Measurements from ENCODE around the gene LPP. TPM values are rescaled to one million over a fixed set of nuclear protein-coding genes. Genes with fewer than 3 reads are reported as not detected.

The LPP gene
- total RNA-seq, 6 experiments from 2014 or later: 84.1 to 121 (median 102) TPM

DNA sequence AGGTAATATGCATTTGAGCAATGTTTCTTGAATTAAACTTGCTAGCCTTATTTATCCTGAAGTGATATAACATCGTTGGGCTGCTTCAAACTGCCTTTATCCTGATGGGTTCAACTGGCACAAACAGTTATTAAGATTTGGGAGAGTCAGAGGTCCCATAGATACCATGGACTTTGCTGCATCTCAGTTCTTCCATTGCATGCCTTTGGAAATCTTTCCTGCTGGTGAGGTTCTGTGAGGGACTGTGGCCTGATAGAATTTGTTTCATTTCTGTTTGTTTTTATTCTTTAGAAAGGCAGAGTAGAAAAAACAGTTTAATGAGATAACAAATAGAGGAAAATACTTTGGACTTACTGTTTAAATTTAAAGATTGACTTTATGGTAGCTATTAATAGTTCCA, 508.3 kb downstream of the LPP start:
- no peak for DNase-seq
- TF ChIP-seq, protein P1, sequence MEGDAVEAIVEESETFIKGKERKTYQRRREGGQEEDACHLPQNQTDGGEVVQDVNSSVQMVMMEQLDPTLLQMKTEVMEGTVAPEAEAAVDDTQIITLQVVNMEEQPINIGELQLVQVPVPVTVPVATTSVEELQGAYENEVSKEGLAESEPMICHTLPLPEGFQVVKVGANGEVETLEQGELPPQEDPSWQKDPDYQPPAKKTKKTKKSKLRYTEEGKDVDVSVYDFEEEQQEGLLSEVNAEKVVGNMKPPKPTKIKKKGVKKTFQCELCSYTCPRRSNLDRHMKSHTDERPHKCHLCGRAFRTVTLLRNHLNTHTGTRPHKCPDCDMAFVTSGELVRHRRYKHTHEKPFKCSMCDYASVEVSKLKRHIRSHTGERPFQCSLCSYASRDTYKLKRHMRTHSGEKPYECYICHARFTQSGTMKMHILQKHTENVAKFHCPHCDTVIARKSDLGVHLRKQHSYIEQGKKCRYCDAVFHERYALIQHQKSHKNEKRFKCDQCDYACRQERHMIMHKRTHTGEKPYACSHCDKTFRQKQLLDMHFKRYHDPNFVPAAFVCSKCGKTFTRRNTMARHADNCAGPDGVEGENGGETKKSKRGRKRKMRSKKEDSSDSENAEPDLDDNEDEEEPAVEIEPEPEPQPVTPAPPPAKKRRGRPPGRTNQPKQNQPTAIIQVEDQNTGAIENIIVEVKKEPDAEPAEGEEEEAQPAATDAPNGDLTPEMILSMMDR (IDR thresholded peaks at IDR 0.05): no peak
- Mint-ChIP-seq H3K27ac (no peak overlapping the region), H3K9me3 (no peaks in the 10 kb centered on the region), H3K36me3 (ENCODE audit: low read depth) (no peaks in the 10 kb centered on the region), H3K4me3 (no peak overlapping the region), H3K4me1 (ENCODE audit: low read depth) (peaks cover 20% of the 10 kb centered on the region), H3K27me3 (ENCODE audit: insufficient read depth) (no peaks in the 10 kb centered on the region)

DNA sequence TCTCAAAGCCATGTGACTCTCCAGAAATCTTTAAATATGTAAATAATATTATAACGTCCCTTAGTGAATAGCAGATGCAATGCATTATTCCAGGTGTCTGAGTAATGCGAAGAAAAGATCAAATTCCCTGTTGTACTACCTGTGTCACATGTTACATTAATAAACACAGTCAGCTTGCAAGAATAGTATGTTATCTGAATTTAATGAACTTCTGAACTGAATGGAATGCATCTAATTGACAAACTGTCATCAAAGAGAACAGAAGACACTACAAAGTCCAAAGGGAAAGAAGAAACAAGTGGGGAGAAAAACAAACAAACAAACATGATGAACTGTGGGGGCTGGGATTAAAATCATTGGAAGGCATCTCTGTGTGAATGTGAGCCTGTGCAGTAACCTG, 508.8 kb downstream of the LPP start:
- DNase-seq: no peak
- Mint-ChIP-seq H3K4me3 (no peak overlapping the region), H3K36me3 (ENCODE audit: low read depth) (no peaks in the 10 kb centered on the region), H3K4me1 (ENCODE audit: low read depth) (peaks cover 16% of the 10 kb centered on the region), H3K9me3 (no peaks in the 10 kb centered on the region), H3K27me3 (ENCODE audit: insufficient read depth) (no peaks in the 10 kb centered on the region), H3K27ac (no peak overlapping the region)
- TF ChIP-seq, protein P1 (IDR thresholded peaks at IDR 0.05): no peak

DNA sequence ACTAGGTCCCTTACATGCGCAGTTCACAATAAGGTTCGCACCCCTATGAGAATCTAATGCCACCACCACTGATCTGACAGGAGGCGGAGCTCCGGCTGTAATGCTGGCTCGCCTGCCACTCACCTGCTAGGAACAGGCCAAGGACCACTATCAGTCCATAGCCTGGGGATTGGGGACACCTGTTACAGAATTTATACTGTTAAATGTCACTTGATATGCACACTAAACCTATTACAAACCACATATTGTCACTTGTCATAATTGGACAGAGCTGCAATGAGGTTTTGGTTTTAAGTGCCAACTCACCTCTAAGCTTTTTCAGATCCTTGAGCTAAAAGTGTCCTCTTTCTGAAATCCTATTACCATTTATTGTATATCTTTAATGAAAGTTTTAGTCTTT, 509.9 kb downstream of the LPP start:
- DNase-seq: no peak
- H3K27me3 Mint-ChIP-seq (ENCODE audit: insufficient read depth): no peaks in the 10 kb centered on the region
- TF ChIP-seq, protein P1 (IDR thresholded peaks at IDR 0.05): no peak
- H3K9me3 Mint-ChIP-seq: no peaks in the 10 kb centered on the region
- no peak overlapping the region for H3K27ac Mint-ChIP-seq
- no peak overlapping the region for H3K4me3 Mint-ChIP-seq
- peaks cover 2% of the 10 kb centered on the region for H3K36me3 Mint-ChIP-seq (ENCODE audit: low read depth)
- H3K4me1 Mint-ChIP-seq (ENCODE audit: low read depth): peaks cover 16% of the 10 kb centered on the region; the same call in 1 of the 2 replicates

DNA sequence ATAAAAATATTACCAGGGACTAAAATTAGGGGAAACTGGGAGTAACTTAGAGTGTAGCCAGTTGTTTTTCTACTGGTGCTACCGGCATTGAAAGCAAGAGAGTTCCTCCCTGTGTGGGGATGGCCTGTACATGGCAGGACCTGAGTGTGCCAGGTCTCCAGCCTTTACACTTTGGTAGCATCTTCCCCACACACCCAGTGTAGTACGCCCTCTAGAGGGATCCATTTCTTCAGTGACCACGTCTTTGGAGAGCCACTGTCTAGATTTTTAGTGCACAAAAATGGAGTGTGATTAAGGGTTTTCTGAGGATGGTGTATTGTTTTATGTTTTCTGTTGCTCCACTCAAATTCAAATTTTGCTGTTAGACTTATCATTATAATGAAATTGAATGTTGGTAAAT, 510.8 kb downstream of the LPP start:
- H3K4me3 Mint-ChIP-seq: no peak overlapping the region
- TF ChIP-seq, protein P1 (IDR thresholded peaks at IDR 0.05): peak; percentile 64
- H3K9me3 Mint-ChIP-seq: no peaks in the 10 kb centered on the region
- H3K27ac Mint-ChIP-seq: no peak overlapping the region
- peak; percentile 15 for DNase-seq
- H3K4me1 Mint-ChIP-seq (ENCODE audit: low read depth): peaks cover 16% of the 10 kb centered on the region; the same call in 1 of the 2 replicates
- peaks cover 7% of the 10 kb centered on the region for H3K36me3 Mint-ChIP-seq (ENCODE audit: low read depth)
- no peaks in the 10 kb centered on the region for H3K27me3 Mint-ChIP-seq (ENCODE audit: insufficient read depth)

DNA sequence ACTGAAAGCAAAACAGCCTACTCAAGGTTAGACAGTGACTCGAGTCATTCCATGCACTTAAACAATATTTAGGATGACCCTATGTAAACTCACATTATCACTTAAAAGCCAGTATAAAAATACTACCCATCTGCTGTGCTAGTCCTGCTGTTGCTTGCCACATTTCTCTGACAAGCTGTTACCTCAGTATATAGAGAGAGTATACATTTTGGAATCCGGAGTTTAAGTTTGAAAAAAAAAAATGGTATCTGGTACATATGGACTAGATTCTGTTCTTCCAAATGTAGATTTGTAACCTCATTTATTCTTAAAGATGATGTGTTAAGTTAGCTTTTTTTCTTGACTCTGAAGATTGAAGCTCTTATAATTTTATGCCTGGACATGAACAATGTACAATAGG, 514.0 kb downstream of the LPP start:
- DNase-seq: no peak
- H3K27me3 Mint-ChIP-seq (ENCODE audit: insufficient read depth): no peaks in the 10 kb centered on the region
- H3K4me3 Mint-ChIP-seq: no peak overlapping the region
- H3K9me3 Mint-ChIP-seq: no peaks in the 10 kb centered on the region
- H3K36me3 Mint-ChIP-seq (ENCODE audit: low read depth): peaks cover 13% of the 10 kb centered on the region
- TF ChIP-seq, protein P1 (IDR thresholded peaks at IDR 0.05): no peak
- no peak overlapping the region for H3K27ac Mint-ChIP-seq
- H3K4me1 Mint-ChIP-seq (ENCODE audit: low read depth): peaks cover 16% of the 10 kb centered on the region

DNA sequence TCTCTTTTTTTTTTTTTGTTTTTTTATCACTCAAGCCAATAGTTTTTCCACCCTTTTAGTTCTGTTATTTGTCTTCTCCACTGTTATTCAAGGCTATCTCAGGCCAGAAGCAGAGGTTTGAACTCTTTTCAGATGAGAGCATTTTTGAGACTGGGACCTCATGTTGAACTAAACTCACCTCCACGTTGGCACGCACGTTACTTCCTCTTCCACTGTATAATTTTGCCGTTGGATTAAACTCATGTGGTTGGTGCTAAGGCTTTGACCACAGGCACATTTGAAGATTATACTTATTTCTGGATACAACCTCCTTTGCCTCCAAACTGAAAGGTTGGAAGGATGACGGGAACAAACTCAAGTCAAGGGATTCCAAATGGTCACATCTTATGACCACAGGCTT, 516.5 kb downstream of the LPP start:
- H3K27me3 Mint-ChIP-seq (ENCODE audit: insufficient read depth): no peaks in the 10 kb centered on the region
- H3K27ac Mint-ChIP-seq: no peak overlapping the region
- peaks cover 32% of the 10 kb centered on the region for H3K4me1 Mint-ChIP-seq (ENCODE audit: low read depth)
- peaks cover 13% of the 10 kb centered on the region for H3K36me3 Mint-ChIP-seq (ENCODE audit: low read depth)
- no peak overlapping the region for H3K4me3 Mint-ChIP-seq
- no peak for DNase-seq
- H3K9me3 Mint-ChIP-seq: no peaks in the 10 kb centered on the region
- TF ChIP-seq, protein P1 (IDR thresholded peaks at IDR 0.05): no peak

Measured in HFFc6 (cell line).